Chondrocyte (in vitro differentiated cells): Measurements from ENCODE around the gene SLC7A14. TPM values are rescaled to one million over a fixed set of nuclear protein-coding genes. Genes with fewer than 3 reads are reported as not detected.

Experiments used
- DNase-seq: peaks from one replicate; pipeline ENCODE4 v3.0.0; 2021; ENCODE audit warnings: mixed read lengths, low spot score
- H3K27ac Mint-ChIP-seq: one replicate; pipeline ENCODE4 v1.8.0; 2021; ENCODE audit warnings: mild to moderate bottlenecking, moderate library complexity, mixed read lengths; ENCODE audit not compliant: unreplicated experiment
- H3K27me3 Mint-ChIP-seq: 2 replicates; pipeline ENCODE4 v1.8.0; 2021; ENCODE audit warnings: low read depth, mixed read lengths
- H3K36me3 Mint-ChIP-seq: 2 replicates; pipeline ENCODE4 v1.8.0; 2021; ENCODE audit warnings: low read depth, mixed read lengths
- H3K4me1 Mint-ChIP-seq: 2 replicates; pipeline ENCODE4 v1.8.0; 2021; ENCODE audit warnings: low read depth, mild to moderate bottlenecking, mixed read lengths
- H3K4me3 Mint-ChIP-seq: one replicate; pipeline ENCODE4 v1.8.0; 2021; ENCODE audit warnings: mild to moderate bottlenecking, moderate library complexity, mixed read lengths; ENCODE audit not compliant: unreplicated experiment
- H3K9me3 Mint-ChIP-seq: 2 replicates; pipeline ENCODE4 v1.8.0; 2021; ENCODE audit warnings: low read depth, mixed read lengths
- total RNA-seq: library from RNA; stranded (reverse); gene quantifications from 3 replicates; pipeline ENCODE4 v1.2.1, GENCODE V29; 2021
- TF ChIP-seq, protein P1 (sequence below): fragments of 200-600 bp; sonication (generic); IDR thresholded peaks from 2 replicates; pipeline ENCODE4 v1.5.0; 2021; ENCODE audit warnings: antibody characterized with exemption, mild to moderate bottlenecking, moderate library complexity

The SLC7A14 gene
- total RNA-seq, 1 donor from 2014 or later: 0.02 TPM

GRCh38 chr3:170631755-170632488 lies 46.0 kb upstream of the SLC7A14 start:
- no peaks in the 10 kb centered on the region for H3K9me3 Mint-ChIP-seq
- H3K27ac Mint-ChIP-seq: no peak overlapping the region
- peaks cover 7% of the 10 kb centered on the region for H3K27me3 Mint-ChIP-seq
- no peak overlapping the region for H3K4me3 Mint-ChIP-seq
- H3K4me1 Mint-ChIP-seq: peaks cover 21% of the 10 kb centered on the region
- TF ChIP-seq, protein P1, sequence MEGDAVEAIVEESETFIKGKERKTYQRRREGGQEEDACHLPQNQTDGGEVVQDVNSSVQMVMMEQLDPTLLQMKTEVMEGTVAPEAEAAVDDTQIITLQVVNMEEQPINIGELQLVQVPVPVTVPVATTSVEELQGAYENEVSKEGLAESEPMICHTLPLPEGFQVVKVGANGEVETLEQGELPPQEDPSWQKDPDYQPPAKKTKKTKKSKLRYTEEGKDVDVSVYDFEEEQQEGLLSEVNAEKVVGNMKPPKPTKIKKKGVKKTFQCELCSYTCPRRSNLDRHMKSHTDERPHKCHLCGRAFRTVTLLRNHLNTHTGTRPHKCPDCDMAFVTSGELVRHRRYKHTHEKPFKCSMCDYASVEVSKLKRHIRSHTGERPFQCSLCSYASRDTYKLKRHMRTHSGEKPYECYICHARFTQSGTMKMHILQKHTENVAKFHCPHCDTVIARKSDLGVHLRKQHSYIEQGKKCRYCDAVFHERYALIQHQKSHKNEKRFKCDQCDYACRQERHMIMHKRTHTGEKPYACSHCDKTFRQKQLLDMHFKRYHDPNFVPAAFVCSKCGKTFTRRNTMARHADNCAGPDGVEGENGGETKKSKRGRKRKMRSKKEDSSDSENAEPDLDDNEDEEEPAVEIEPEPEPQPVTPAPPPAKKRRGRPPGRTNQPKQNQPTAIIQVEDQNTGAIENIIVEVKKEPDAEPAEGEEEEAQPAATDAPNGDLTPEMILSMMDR: no peak
- no peak for DNase-seq
- H3K36me3 Mint-ChIP-seq: no peaks in the 10 kb centered on the region

- Mint-ChIP-seq H3K27ac (no peak overlapping the region), H3K27me3 (no peaks in the 10 kb centered on the region), H3K9me3 (peaks cover 8% of the 10 kb centered on the region), H3K4me1 (peaks cover 11% of the 10 kb centered on the region), H3K36me3 (peaks cover 5% of the 10 kb centered on the region), H3K4me3 (no peak overlapping the region)
- DNase-seq: no peak
- TF ChIP-seq, protein P1: no peak
These were observed 37.6 kb upstream of the SLC7A14 start for GRCh38 chr3:170623524-170623923.

GRCh38 chr3:170622369-170623159 lies 36.7 kb upstream of the SLC7A14 start:
- TF ChIP-seq, protein P1: peak; percentile 34
- peak overlapping the region; percentile 32 for H3K27ac Mint-ChIP-seq
- no peak overlapping the region for H3K4me3 Mint-ChIP-seq
- H3K27me3 Mint-ChIP-seq: no peaks in the 10 kb centered on the region
- peaks cover 11% of the 10 kb centered on the region for H3K4me1 Mint-ChIP-seq
- peaks cover 5% of the 10 kb centered on the region for H3K36me3 Mint-ChIP-seq
- peaks cover 13% of the 10 kb centered on the region for H3K9me3 Mint-ChIP-seq
- no peak for DNase-seq

GRCh38 chr3:170621256-170621655 lies 35.4 kb upstream of the SLC7A14 start:
- no peak for DNase-seq
- H3K36me3 Mint-ChIP-seq: peaks cover 5% of the 10 kb centered on the region
- TF ChIP-seq, protein P1: no peak
- peaks cover 11% of the 10 kb centered on the region for H3K4me1 Mint-ChIP-seq
- peaks cover 15% of the 10 kb centered on the region for H3K9me3 Mint-ChIP-seq
- H3K27ac Mint-ChIP-seq: no peak overlapping the region
- H3K27me3 Mint-ChIP-seq: no peaks in the 10 kb centered on the region
- no peak overlapping the region for H3K4me3 Mint-ChIP-seq

GRCh38 chr3:170614214-170614966 lies 28.5 kb upstream of the SLC7A14 start:
- H3K4me1 Mint-ChIP-seq: peaks cover 9% of the 10 kb centered on the region
- no peak for DNase-seq
- TF ChIP-seq, protein P1: no peak
- H3K27ac Mint-ChIP-seq: peak overlapping the region; percentile 84
- H3K36me3 Mint-ChIP-seq: peaks cover 5% of the 10 kb centered on the region
- H3K9me3 Mint-ChIP-seq: peaks cover 14% of the 10 kb centered on the region
- no peaks in the 10 kb centered on the region for H3K27me3 Mint-ChIP-seq
- H3K4me3 Mint-ChIP-seq: no peak overlapping the region
